Peyer's patch (tissue), 4 donors: Measurements from ENCODE around the gene COL26A1.

Experiments
- POLR2A ChIP-seq, 2 donors: fragments of 450-650 bp; IDR thresholded peaks; one replicate each; pipeline ENCODE4 v1.5.1; 2017; ENCODE audit warnings: antibody characterized with exemption in 2 of 2, mild to moderate bottlenecking in 2 of 2, moderate library complexity in 2 of 2
- TF ChIP-seq, protein P1 (sequence below), 6 experiments: fragments of 450-650 bp in 4 of 6; fragments of 200-600 bp in 2 of 6; sonication (generic) in 1 of 6; IDR thresholded peaks; one replicate each; pipeline ENCODE4 v1.5.1; 2017 to 2019; ENCODE audit warnings: antibody characterized with exemption in 6 of 6, mild to moderate bottlenecking in 3 of 6, moderate library complexity in 1 of 6

DNA sequence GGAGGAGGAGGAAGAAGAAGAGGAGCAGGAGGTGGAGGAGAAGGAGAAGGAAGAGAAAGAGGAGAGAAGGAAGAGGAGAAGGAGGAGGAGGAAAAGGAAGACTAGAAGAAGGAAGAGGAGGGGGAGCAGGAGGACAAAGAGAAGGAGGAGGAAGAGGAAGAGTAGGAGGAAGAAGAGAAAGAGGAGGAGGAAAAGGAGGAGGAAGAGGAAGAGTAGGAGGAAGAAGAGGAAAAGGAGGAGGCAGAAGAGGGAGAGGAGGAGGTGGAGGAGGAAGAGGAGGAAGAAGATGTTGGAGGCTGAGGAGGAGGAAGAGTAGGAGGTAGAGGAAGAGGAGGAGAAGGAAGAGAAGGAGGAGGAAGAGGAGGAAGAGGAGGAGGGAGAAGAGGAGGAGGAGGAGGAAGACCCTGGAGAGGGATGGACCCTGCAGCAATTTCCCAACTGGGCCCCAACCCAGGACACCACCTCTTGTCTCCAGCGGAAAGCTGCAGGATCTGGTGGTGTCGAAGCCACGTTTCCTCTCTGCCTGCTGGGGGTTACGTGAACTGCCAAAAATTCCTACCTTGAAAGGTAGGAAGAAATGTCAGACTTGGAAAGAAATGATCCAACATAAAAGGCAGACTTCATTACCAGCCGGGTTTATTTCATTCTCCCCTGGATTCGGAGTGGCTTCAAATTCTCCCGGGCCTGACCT lies 38.9 kb downstream of the COL26A1 start:
- TF ChIP-seq, protein P1, sequence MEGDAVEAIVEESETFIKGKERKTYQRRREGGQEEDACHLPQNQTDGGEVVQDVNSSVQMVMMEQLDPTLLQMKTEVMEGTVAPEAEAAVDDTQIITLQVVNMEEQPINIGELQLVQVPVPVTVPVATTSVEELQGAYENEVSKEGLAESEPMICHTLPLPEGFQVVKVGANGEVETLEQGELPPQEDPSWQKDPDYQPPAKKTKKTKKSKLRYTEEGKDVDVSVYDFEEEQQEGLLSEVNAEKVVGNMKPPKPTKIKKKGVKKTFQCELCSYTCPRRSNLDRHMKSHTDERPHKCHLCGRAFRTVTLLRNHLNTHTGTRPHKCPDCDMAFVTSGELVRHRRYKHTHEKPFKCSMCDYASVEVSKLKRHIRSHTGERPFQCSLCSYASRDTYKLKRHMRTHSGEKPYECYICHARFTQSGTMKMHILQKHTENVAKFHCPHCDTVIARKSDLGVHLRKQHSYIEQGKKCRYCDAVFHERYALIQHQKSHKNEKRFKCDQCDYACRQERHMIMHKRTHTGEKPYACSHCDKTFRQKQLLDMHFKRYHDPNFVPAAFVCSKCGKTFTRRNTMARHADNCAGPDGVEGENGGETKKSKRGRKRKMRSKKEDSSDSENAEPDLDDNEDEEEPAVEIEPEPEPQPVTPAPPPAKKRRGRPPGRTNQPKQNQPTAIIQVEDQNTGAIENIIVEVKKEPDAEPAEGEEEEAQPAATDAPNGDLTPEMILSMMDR (IDR thresholded peaks at IDR 0.05) = no peak
- no peak for TF ChIP-seq POLR2A (IDR thresholded peaks at IDR 0.05)
